Measurements from ENCODE around the gene TAPT1. TPM values are rescaled to one million over a fixed set of nuclear protein-coding genes. Genes with fewer than 3 reads are reported as not detected.

TAPT1 gene
- total RNA-seq, 1 experiment from 2014 or later: 11.1 TPM

GRCh38 chr4:16131293-16131692 lies 95.0 kb downstream of the TAPT1 start:
- no peaks in the 10 kb centered on the region for H3K27me3 ChIP-seq (ENCODE audit: insufficient read depth, low read length)
- H2BK120ac ChIP-seq (ENCODE audit: low read depth, low read length, poor library complexity, severe bottlenecking): no peak overlapping the region
- no peaks in the 10 kb centered on the region for H3K4me1 ChIP-seq (ENCODE audit: insufficient read depth, low read length)
- H3K9me3 ChIP-seq (ENCODE audit: control insufficient read depth, low read depth, low read length): peaks cover 6% of the 10 kb centered on the region
- H4K91ac ChIP-seq (ENCODE audit: insufficient read length, low read depth, low read length): no peak overlapping the region
- Mint-ChIP-seq H3K4me1 (peaks cover 0 to 9% of the 10 kb centered on the region in 2 experiments; a peak in 2 of 4 replicates), H3K4me3 (no peak overlapping the region), H3K9me3 (peaks cover 8 to 14% of the 10 kb centered on the region in 2 experiments), H3K36me3 (ENCODE audit: insufficient read depth in 1 of 3, low read depth in 3 of 3) (peaks cover 0 to 7% (median 3%) of the 10 kb centered on the region in 3 experiments; a peak in 4 of 7 replicates), H3K27me3 (ENCODE audit: low read depth) (no peaks in the 10 kb centered on the region; the same call in 1 of the 2 replicates), H3K27ac (no peak overlapping the region)
- H2BK20ac ChIP-seq (ENCODE audit: low read depth, low read length, poor library complexity, severe bottlenecking): no peak overlapping the region
- H3K79me2 ChIP-seq (ENCODE audit: insufficient read depth, low read length): no peaks in the 10 kb centered on the region
- no peak overlapping the region for H3K4me2 ChIP-seq (ENCODE audit: insufficient read depth, insufficient read length, low read length)
- H4K8ac ChIP-seq (replicated peaks; ENCODE audit: insufficient read length, low read depth, low read length): no peak overlapping the region
- H3K56ac ChIP-seq (ENCODE audit: insufficient read length, low read depth, low read length): no peak overlapping the region
- no peak overlapping the region for H3K18ac ChIP-seq (ENCODE audit: insufficient read length, low read depth, low read length)
- no peak overlapping the region for H4K5ac ChIP-seq (ENCODE audit: insufficient read length, low read depth, low read length)
- no peak overlapping the region for H3K14ac ChIP-seq (ENCODE audit: insufficient read depth, low read length)
- H3K27ac ChIP-seq (ENCODE audit: insufficient read length, low read depth, low read length): no peak overlapping the region
- H2AFZ ChIP-seq (ENCODE audit: low read length): no peak overlapping the region
- H3K79me1 ChIP-seq (ENCODE audit: insufficient read depth, low read depth, low read length, poor library complexity, severe bottlenecking): no peaks in the 10 kb centered on the region
- DNase-seq: no peak
- WGBS (ENCODE audit: extremely low coverage, insufficient read length, low lambda C conversion rate): no CpG with 5 or more reads among the region's 1 CpG
- no peaks in the 10 kb centered on the region for H3K23me2 ChIP-seq (ENCODE audit: insufficient read length, low read depth, low read length, poor library complexity, severe bottlenecking)
- no peak overlapping the region for H3K23ac ChIP-seq (ENCODE audit: insufficient read length, low read depth, low read length)
- TF ChIP-seq, protein P1, sequence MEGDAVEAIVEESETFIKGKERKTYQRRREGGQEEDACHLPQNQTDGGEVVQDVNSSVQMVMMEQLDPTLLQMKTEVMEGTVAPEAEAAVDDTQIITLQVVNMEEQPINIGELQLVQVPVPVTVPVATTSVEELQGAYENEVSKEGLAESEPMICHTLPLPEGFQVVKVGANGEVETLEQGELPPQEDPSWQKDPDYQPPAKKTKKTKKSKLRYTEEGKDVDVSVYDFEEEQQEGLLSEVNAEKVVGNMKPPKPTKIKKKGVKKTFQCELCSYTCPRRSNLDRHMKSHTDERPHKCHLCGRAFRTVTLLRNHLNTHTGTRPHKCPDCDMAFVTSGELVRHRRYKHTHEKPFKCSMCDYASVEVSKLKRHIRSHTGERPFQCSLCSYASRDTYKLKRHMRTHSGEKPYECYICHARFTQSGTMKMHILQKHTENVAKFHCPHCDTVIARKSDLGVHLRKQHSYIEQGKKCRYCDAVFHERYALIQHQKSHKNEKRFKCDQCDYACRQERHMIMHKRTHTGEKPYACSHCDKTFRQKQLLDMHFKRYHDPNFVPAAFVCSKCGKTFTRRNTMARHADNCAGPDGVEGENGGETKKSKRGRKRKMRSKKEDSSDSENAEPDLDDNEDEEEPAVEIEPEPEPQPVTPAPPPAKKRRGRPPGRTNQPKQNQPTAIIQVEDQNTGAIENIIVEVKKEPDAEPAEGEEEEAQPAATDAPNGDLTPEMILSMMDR (conservative IDR thresholded peaks at IDR 0.05): no peak
- no peak overlapping the region for H2BK15ac ChIP-seq (ENCODE audit: low read depth, low read length)
- H3T11ph ChIP-seq (ENCODE audit: low read length): no peak overlapping the region
- H2AK5ac ChIP-seq (ENCODE audit: insufficient read length, low read length): no peak overlapping the region
- no peak overlapping the region for H2BK12ac ChIP-seq (ENCODE audit: insufficient read length, low read depth, low read length)
- no peak overlapping the region for H2BK5ac ChIP-seq (ENCODE audit: insufficient read length, low read length)
- H4K20me1 ChIP-seq (ENCODE audit: control insufficient read depth, insufficient read depth, insufficient read length): no peaks in the 10 kb centered on the region
- H3K4ac ChIP-seq (ENCODE audit: low read depth, low read length): no peak overlapping the region
- H3K9ac ChIP-seq (ENCODE audit: extremely low read depth, insufficient read length, low read length): no peak overlapping the region
